Esophagus mucosa (tissue), 1 donor: ENCODE results near the gene QTRT2. TPM values are rescaled to one million over a fixed set of nuclear protein-coding genes. Genes with fewer than 3 reads are reported as not detected.

Experiments used
- ATAC-seq: fragments of 200-7000 bp; cut with Tn5 transposase; one replicate; pipeline ENCODE4 v1.9.1; 2020
- total RNA-seq: library from RNA; stranded (reverse); gene quantifications from one replicate; pipeline ENCODE4 v1.2.4, GENCODE V29; 2023
- donor health status: DM: yes; HTN: yes; CAD: no.

Gene QTRT2
- total RNA-seq, 1 donor from 2014 or later = 19.8 TPM

GRCh38 chr3:114079761-114080160 lies 23.2 kb downstream of the QTRT2 start:
- no peak for ATAC-seq

- no peak for ATAC-seq
Measured at GRCh38 chr3:114080201-114080600, 23.7 kb downstream of the QTRT2 start.

- ATAC-seq = no peak
Measured at GRCh38 chr3:114081037-114081436, 24.5 kb downstream of the QTRT2 start.

- ATAC-seq = no peak
Measured at GRCh38 chr3:114083112-114083511, 26.6 kb downstream of the QTRT2 start.

- no peak for ATAC-seq
Measured at GRCh38 chr3:114086356-114086755, 29.8 kb downstream of the QTRT2 start.

GRCh38 chr3:114089675-114090074 lies 33.1 kb downstream of the QTRT2 start:
- no peak for ATAC-seq

GRCh38 chr3:114092151-114093015 lies 35.8 kb downstream of the QTRT2 start:
- ATAC-seq = no peak

GRCh38 chr3:114093016-114093380 lies 36.5 kb downstream of the QTRT2 start:
- ATAC-seq = no peak

- ATAC-seq = peak; percentile 95
Measured at GRCh38 chr3:114093596-114093995, 37.1 kb downstream of the QTRT2 start.

- no peak for ATAC-seq
Measured at GRCh38 chr3:114095796-114096195, 39.3 kb downstream of the QTRT2 start.

GRCh38 chr3:114101101-114101500 lies 44.6 kb downstream of the QTRT2 start:
- no peak for ATAC-seq

GRCh38 chr3:114103181-114103580 lies 46.6 kb downstream of the QTRT2 start:
- ATAC-seq = no peak

GRCh38 chr3:114103858-114104257 lies 47.3 kb downstream of the QTRT2 start:
- no peak for ATAC-seq

- no peak for ATAC-seq
Measured at GRCh38 chr3:114104414-114104813, 47.9 kb downstream of the QTRT2 start.

- no peak for ATAC-seq
Measured at GRCh38 chr3:114108137-114108536, 51.6 kb downstream of the QTRT2 start.

- no peak for ATAC-seq
Measured at GRCh38 chr3:114110439-114110838, 53.9 kb downstream of the QTRT2 start.

GRCh38 chr3:114111060-114111770 lies 54.7 kb downstream of the QTRT2 start:
- peak; percentile 96 for ATAC-seq

GRCh38 chr3:114112696-114113095 lies 56.2 kb downstream of the QTRT2 start:
- ATAC-seq = no peak

- ATAC-seq = no peak
Measured at GRCh38 chr3:114114719-114115118, 58.2 kb downstream of the QTRT2 start.

- no peak for ATAC-seq
Measured at GRCh38 chr3:114115143-114115542, 58.6 kb downstream of the QTRT2 start.

GRCh38 chr3:114119776-114120175 lies 63.2 kb downstream of the QTRT2 start:
- no peak for ATAC-seq

GRCh38 chr3:114120211-114120610 lies 63.7 kb downstream of the QTRT2 start:
- ATAC-seq = no peak

- ATAC-seq = peak; percentile 59
Measured at GRCh38 chr3:114122027-114122709, 65.6 kb downstream of the QTRT2 start.
